HG03575 (cell line): ENCODE measurements around the gene ZNF497.
"Not testable (repeated sequence)": the region's sequence is repeated elsewhere in the genome, so short reads cannot be mapped to it uniquely, and the experiment has no call there.

Source experiments
- ATAC-seq: cut with Tn5 transposase; IDR thresholded peaks from one replicate; pipeline ENCODE4 v1.9.1; 2021; ENCODE audit not compliant: unreplicated experiment, insufficient number of reproducible peaks, low FRiP score; ENCODE audit errors: extremely low read depth

Gene ZNF497

GRCh38 chr19:58362272-58362994, at the start of gene ZNF497:
ZNF497 (minus strand) TSS chr19:58362751; CDS start chr19:58357635, 5,116 bp downstream.
- ATAC-seq = peak; percentile 64

GRCh38 chr19:58409010-58409790, 46.6 kb upstream of the ZNF497 start:
- no peak for ATAC-seq

- ATAC-seq = peak; percentile 58
These were observed 45.8 kb upstream of the ZNF497 start, which contains the start of gene ZNF584 for GRCh38 chr19:58408152-58409009. ZNF584 (plus strand) TSS chr19:58408649; CDS start chr19:58409148, 499 bp downstream.

GRCh38 chr19:58407658-58408151, 45.2 kb upstream of the ZNF497 start:
- ATAC-seq = no peak

GRCh38 chr19:58406818-58407657, 44.5 kb upstream of the ZNF497 start:
- ATAC-seq = no peak

GRCh38 chr19:58403920-58404478, 41.4 kb upstream of the ZNF497 start:
- ATAC-seq = not testable (repeated sequence)

GRCh38 chr19:58401840-58402421, 39.4 kb upstream of the ZNF497 start:
- no peak for ATAC-seq

GRCh38 chr19:58400916-58401839, 38.6 kb upstream of the ZNF497 start:
- no peak for ATAC-seq

GRCh38 chr19:58400316-58400915, 37.9 kb upstream of the ZNF497 start:
- no peak for ATAC-seq

- no peak for ATAC-seq
These were observed 37.4 kb upstream of the ZNF497 start for GRCh38 chr19:58399903-58400302.

GRCh38 chr19:58398545-58398944, 36.0 kb upstream of the ZNF497 start:
- no peak for ATAC-seq

GRCh38 chr19:58398087-58398486, 35.5 kb upstream of the ZNF497 start:
- no peak for ATAC-seq

GRCh38 chr19:58397533-58398037, 35.0 kb upstream of the ZNF497 start:
- ATAC-seq = no peak

- ATAC-seq = no peak
These were observed 34.4 kb upstream of the ZNF497 start for GRCh38 chr19:58396691-58397532.

GRCh38 chr19:58395979-58396627, 33.6 kb upstream of the ZNF497 start:
- no peak for ATAC-seq
